Measurements from ENCODE around the gene THEM4.

The THEM4 gene

GRCh38 chr1:151829352-151830046 lies 79.8 kb downstream of the THEM4 start:
- Mint-ChIP-seq H3K4me1 (peaks cover 48% of the 10 kb centered on the region), H3K27me3 (ENCODE audit: low read depth) (peaks cover 13% of the 10 kb centered on the region), H3K36me3 (ENCODE audit: low read depth) (no peaks in the 10 kb centered on the region), H3K27ac (peak overlapping the region; percentile 7 to 68 (median 22)), H3K4me3 (peak overlapping the region in 1 of 3 experiments; percentile 26), H3K9me3 (no peaks in the 10 kb centered on the region)
- TF ChIP-seq, protein P1, sequence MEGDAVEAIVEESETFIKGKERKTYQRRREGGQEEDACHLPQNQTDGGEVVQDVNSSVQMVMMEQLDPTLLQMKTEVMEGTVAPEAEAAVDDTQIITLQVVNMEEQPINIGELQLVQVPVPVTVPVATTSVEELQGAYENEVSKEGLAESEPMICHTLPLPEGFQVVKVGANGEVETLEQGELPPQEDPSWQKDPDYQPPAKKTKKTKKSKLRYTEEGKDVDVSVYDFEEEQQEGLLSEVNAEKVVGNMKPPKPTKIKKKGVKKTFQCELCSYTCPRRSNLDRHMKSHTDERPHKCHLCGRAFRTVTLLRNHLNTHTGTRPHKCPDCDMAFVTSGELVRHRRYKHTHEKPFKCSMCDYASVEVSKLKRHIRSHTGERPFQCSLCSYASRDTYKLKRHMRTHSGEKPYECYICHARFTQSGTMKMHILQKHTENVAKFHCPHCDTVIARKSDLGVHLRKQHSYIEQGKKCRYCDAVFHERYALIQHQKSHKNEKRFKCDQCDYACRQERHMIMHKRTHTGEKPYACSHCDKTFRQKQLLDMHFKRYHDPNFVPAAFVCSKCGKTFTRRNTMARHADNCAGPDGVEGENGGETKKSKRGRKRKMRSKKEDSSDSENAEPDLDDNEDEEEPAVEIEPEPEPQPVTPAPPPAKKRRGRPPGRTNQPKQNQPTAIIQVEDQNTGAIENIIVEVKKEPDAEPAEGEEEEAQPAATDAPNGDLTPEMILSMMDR (IDR thresholded peaks at IDR 0.05; ENCODE audit: unreplicated experiment in 3 of 3) = no peak

DNA sequence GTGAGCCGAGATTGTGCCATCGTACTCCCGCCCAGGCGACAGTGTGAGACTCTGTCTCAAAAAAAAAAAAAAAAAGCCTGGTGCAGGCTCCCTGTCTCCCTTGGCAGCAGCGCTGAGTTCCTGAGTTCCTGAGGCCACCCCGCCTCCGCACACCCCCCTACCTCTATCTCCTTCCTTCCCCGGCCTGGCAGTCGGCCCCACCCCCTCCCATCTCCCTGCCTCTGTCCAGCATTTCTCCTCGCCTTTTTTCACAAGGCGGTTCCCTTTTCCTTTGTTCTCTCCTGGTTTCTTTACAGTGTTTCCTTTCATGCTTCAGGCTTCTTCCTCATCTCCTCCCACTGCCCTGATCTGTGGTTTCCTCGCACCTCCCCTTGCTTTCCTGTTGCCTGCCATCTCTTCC lies 80.4 kb downstream of the THEM4 start:
- Mint-ChIP-seq H3K27ac (peak overlapping the region; percentile 7 to 68 (median 22)), H3K36me3 (ENCODE audit: low read depth) (no peaks in the 10 kb centered on the region), H3K4me1 (peaks cover 49% of the 10 kb centered on the region), H3K27me3 (ENCODE audit: low read depth) (peaks cover 13% of the 10 kb centered on the region), H3K9me3 (no peaks in the 10 kb centered on the region), H3K4me3 (peak overlapping the region in 1 of 3 experiments; percentile 26)
- TF ChIP-seq, protein P1 (IDR thresholded peaks at IDR 0.05; ENCODE audit: unreplicated experiment in 3 of 3) = no peak

DNA sequence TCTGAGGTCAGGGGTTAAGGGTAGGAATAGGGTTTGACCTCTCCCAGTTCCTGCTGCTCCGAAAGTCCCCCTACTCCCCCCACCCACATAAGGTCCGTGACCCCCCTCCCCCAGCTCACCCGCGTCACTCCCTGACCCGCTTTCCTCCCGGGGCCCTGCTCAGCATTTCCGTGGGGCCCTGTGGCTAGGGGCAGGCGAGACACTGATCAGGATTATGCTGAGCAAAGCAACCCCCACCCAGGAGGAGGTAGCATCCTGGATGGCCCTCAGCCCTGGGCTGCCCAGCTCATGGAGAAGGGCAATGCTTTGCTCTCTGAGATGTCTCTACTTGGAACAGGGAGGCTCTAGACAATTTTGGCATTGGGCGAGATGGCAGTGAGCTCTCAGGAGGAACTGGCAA lies 81.5 kb downstream of the THEM4 start:
- H3K4me3 Mint-ChIP-seq = no peak overlapping the region
- TF ChIP-seq, protein P1 (IDR thresholded peaks at IDR 0.05; ENCODE audit: unreplicated experiment in 3 of 3) = no peak
- peaks cover 10% of the 10 kb centered on the region for H3K27me3 Mint-ChIP-seq (ENCODE audit: low read depth)
- peaks cover 38% of the 10 kb centered on the region for H3K4me1 Mint-ChIP-seq
- no peaks in the 10 kb centered on the region for H3K9me3 Mint-ChIP-seq
- no peak overlapping the region for H3K27ac Mint-ChIP-seq
- H3K36me3 Mint-ChIP-seq (ENCODE audit: low read depth) = no peaks in the 10 kb centered on the region

GRCh38 chr1:151825751-151826660 lies 83.3 kb downstream of the THEM4 start:
- Mint-ChIP-seq H3K27ac (no peak overlapping the region), H3K9me3 (no peaks in the 10 kb centered on the region), H3K4me1 (peaks cover 37% of the 10 kb centered on the region), H3K4me3 (no peak overlapping the region), H3K27me3 (ENCODE audit: low read depth) (peaks cover 14% of the 10 kb centered on the region), H3K36me3 (ENCODE audit: low read depth) (no peaks in the 10 kb centered on the region)
- TF ChIP-seq, protein P1 (IDR thresholded peaks at IDR 0.05; ENCODE audit: unreplicated experiment in 3 of 3) = no peak

GRCh38 chr1:151825204-151825603 lies 84.1 kb downstream of the THEM4 start:
- H3K36me3 Mint-ChIP-seq (ENCODE audit: low read depth) = no peaks in the 10 kb centered on the region
- H3K27ac Mint-ChIP-seq = peak overlapping the region in 1 of 3 experiments; percentile 46
- peaks cover 37% of the 10 kb centered on the region for H3K4me1 Mint-ChIP-seq
- TF ChIP-seq, protein P1 (IDR thresholded peaks at IDR 0.05; ENCODE audit: unreplicated experiment in 3 of 3) = no peak
- H3K4me3 Mint-ChIP-seq = no peak overlapping the region
- peaks cover 14% of the 10 kb centered on the region for H3K27me3 Mint-ChIP-seq (ENCODE audit: low read depth)
- H3K9me3 Mint-ChIP-seq = no peaks in the 10 kb centered on the region

All from nephron (organoid).